Limb (tissue), 2 donors: ENCODE results near the gene FGFBP3.

ENCODE experiments used
- DNase-seq, 2 donors: peaks; one replicate each; pipeline ENCODE4 v3.0.0-alpha.2; 2016; ENCODE audit errors: extremely low spot score in 2 of 2

Gene FGFBP3

GRCh38 chr10:91909117-91909677 lies at the start of gene FGFBP3:
FGFBP3 (minus strand) TSS chr10:91909486; CDS start chr10:91908969, 517 bp downstream.
- peak; percentile 68 to 73 for DNase-seq

GRCh38 chr10:91957091-91957490 lies 47.8 kb upstream of the FGFBP3 start:
- DNase-seq, result no peak

GRCh38 chr10:91955114-91955513 lies 45.8 kb upstream of the FGFBP3 start:
- DNase-seq, result no peak

- DNase-seq, result no peak
Observed at GRCh38 chr10:91953600-91954160, 44.4 kb upstream of the FGFBP3 start.

- DNase-seq, result no peak
Observed at GRCh38 chr10:91944880-91945630, 35.8 kb upstream of the FGFBP3 start.

- no peak for DNase-seq
Observed at GRCh38 chr10:91941426-91941825, 32.1 kb upstream of the FGFBP3 start.

- DNase-seq, result no peak
Observed at GRCh38 chr10:91939653-91940052, 30.4 kb upstream of the FGFBP3 start.

GRCh38 chr10:91935886-91936285 lies 26.6 kb upstream of the FGFBP3 start:
- no peak for DNase-seq

GRCh38 chr10:91932737-91933136 lies 23.5 kb upstream of the FGFBP3 start:
- DNase-seq, result no peak

- no peak for DNase-seq
Observed at GRCh38 chr10:91931526-91932190, 22.4 kb upstream of the FGFBP3 start.

- no peak for DNase-seq
Observed at GRCh38 chr10:91930939-91931338, 21.7 kb upstream of the FGFBP3 start.

GRCh38 chr10:91925022-91925320 lies 15.7 kb upstream of the FGFBP3 start:
- DNase-seq, result no peak

GRCh38 chr10:91924212-91925021 lies 15.1 kb upstream of the FGFBP3 start:
- no peak for DNase-seq

GRCh38 chr10:91923371-91924211 lies 14.3 kb upstream of the FGFBP3 start, which contains the start of gene BTAF1:
BTAF1 (plus strand) TSS chr10:91923770; CDS start chr10:91924077, 307 bp downstream.
- peak; percentile 92 to 94 for DNase-seq

- DNase-seq, result no peak
Observed at GRCh38 chr10:91919651-91920050, 10.4 kb upstream of the FGFBP3 start.

GRCh38 chr10:91910467-91910866 lies 1.2 kb upstream of the FGFBP3 start:
- DNase-seq, result no peak

- DNase-seq, result peak; percentile 82 to 86
Observed at GRCh38 chr10:91908337-91909116, 759 bp downstream of the FGFBP3 start.

GRCh38 chr10:91907914-91908336 lies 1.4 kb downstream of the FGFBP3 start:
- no peak for DNase-seq

- DNase-seq, result no peak
Observed at GRCh38 chr10:91907033-91907594, 2.2 kb downstream of the FGFBP3 start.
